A549 treated with AZD9567 at 1 μM for 4 hours (cell line): Measurements from ENCODE around the gene LCN1. TPM values are rescaled to one million over a fixed set of nuclear protein-coding genes. Genes with fewer than 3 reads are reported as not detected.

Experiments
- total RNA-seq: library from RNA; stranded (reverse); fragments of 200-300 nt; extraction: Qiagen RNA extraction; gene quantifications from 5 replicates; pipeline ENCODE4 v1.2.3, GENCODE V29; 2022; ENCODE audit not compliant: insufficient read depth

LCN1 gene
- not detected in 5 replicates for total RNA-seq

DNA sequence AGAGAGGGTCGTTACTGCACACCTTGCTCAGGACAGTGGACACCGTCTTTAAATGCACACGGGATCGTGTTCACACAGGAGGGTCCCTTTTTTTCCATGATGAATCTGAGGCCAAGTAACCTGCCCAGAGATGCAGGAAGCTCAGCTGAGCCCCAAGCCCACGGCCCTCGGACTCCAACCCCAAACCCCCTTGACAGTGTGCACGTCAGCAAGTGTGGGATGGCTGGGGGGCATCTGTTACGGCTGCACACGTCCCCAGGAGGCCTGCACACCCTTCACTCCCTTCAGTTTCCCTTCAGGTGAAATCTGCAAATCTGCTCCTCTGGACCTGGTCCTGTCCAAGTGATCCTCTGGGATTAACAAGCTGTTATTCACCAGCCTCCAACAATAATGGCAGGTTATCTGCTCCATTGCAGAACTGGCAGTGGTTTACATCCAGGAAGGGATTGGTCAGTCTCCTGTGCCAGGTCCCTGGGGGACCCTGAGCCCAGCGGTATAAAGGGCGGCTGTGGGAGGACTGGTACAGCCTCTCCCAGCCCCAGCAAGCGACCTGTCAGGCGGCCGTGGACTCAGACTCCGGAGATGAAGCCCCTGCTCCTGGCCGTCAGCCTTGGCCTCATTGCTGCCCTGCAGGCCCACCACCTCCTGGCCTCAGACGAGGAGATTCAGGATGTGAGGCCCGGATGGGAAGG, at the start of gene LCN1:
TSS of gene LCN1 (plus strand) at position 525 of the 692 bp plus-strand sequence. CDS start at position 583, 58 bp downstream.

DNA sequence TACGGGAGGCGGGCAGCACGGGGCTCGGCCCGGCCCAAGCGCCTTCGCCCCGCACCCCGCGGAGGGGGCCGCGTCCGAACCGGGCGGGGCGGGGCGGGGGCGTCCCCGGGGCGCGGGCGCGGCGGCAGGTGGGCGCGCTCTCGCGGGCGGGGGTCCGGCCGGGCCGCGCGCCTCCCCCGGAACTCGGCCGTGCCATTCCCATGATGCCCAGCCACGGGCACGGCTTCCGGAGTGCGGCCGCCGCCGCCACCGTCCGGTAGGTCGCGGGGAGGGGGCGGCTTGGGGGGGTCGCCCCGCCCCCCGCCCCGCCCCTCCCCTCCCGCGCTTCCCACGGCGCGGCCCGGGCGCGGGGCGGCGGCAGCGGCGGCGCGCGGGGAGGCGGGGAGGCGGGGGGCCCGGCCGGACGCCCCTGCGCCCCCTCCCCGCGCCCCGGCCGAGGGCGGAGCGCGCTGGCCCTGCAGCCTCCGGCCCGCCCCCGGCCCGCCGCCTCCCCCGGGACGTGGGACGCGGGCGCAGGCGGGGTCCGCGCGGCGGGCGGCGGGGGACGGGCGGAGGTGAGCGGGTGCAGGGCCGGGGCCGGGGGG, 41.7 kb upstream of the LCN1 start, which contains the start of gene PPP1R26:
TSS of gene PPP1R26 (plus strand) at position 314 of the 584 bp plus-strand sequence. CDS start 4,729 bp downstream, outside the sequence.

DNA sequence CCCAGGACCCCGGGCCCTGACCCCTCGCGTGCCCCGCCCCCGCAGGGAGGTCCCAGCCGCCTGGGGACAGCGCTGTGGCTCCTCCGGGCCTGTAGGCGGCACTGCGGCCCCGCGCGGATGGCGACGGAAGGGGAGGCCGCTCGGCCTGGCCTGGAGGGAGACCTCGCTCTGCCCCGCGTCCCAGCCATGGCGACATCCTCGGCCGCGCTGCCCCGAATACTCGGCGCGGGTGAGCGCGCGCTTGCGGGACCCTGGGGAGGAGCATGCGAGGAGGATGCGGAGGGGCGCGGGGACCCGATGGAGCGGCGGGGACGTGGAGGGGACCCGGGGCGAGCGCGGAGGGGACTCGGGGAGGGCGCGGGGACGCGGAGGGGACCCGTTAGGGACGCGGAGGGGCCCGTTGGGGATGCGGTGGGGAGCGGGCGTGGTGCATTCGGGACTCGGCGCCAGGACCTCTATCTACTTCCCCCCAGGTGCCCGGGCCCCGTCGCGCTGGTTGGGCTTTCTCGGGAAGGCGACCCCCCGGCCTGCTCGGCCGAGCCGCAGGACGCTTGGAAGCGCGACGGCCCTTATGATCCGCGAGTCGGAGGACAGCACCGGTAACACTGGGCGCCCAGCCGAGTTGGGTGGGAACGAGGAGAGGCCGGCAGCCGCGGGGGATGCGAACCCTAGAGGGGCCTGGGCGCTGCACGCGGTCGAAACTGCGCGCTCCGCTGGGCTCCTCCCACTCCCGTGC, 20.5 kb upstream of the LCN1 start, which contains the start of gene MRPS2:
TSS of gene MRPS2 (plus strand) at position 158 of the 736 bp plus-strand sequence. CDS start at position 187, 29 bp downstream.

DNA sequence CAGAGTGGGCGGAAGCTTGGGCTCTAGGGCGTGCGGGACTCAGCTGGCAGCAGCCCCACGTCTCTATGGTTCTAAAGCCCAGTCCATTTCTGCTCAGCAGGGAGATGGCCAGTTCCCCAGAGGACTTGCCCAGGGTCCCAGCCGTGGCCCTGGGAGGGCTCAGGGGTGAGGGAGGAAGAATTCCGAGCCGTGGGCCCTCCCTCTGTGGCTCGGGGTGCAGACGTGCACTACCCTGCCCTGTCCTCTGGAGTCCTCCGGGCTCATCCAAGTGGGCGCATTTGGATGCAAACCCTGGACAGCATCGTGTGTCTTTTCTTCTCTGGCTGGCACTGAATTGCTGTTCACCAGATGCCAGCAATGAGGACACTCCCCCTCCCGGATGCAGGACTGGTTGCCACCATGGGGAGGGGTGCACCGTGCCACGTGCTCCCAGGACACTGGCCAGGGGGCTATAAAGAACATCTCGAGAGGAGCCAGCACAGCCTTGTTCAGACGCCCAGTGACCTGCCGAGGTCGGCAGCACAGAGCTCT, 24.5 kb downstream of the LCN1 start, which contains the start of gene OBP2A:
TSS of gene OBP2A (plus strand) at position 481 of the 531 bp plus-strand sequence. CDS start 55 bp downstream, outside the sequence.

DNA sequence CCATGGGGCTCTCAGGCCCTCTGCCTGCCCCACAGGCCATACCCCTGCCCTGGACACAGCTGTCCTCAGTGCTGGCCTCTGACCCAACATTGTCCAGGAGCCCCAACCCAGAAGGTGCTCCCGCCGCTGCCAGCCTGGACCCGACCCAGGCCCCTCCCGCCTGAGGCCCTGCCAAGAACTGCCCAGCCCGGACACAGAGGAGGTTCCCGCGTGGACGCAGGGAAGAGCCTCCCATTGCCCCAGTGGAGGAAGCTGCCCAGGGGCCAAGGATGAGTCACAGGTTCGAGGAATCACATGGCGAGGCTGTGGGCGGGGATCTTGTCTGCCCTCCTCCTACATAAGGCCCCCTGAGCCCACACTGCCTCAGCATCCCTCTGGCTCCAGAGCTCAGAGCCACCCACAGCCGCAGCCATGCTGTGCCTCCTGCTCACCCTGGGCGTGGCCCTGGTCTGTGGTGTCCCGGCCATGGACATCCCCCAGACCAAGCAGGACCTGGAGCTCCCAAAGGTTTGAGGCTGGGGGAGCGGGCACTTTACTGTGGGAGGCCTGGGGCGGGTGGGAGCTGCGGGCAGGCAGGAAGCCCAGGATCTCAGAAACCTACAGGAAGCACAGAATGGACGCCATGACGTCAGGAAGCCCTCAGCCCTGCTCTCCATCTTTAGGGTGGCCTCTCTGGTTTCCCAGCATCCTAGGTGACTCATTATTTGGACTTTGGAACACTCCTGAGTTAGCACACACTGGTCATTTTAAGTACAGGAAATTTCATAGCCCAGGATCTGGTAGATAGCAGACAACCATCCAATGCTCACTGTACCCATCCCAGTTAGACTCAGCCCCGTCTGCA, 40.4 kb downstream of the LCN1 start, which contains the start of gene PAEP:
TSS of gene PAEP (plus strand) at position 366 of the 844 bp plus-strand sequence.

Other genes starting within 250 kb of the LCN1 start
- 13.7 to 19.5 TPM (median 18.8 TPM) in 5 replicates for gene PPP1R26, start 41.7 kb upstream of the LCN1 start, total RNA-seq
- 110 to 136 TPM (median 129 TPM) in 5 replicates for gene MRPS2, start 20.8 kb upstream of the LCN1 start, total RNA-seq
- gene OBP2A, start 24.7 kb downstream of the LCN1 start, total RNA-seq, result 0.17 to 0.19 TPM in 2 of 5 replicates, not detected in the others
- 0.36 to 0.54 TPM (median 0.48 TPM) in 4 of 5 replicates, not detected in the other for gene PAEP, start 40.3 kb downstream of the LCN1 start, total RNA-seq
- not detected in 5 replicates for gene GLT6D1, start 118.1 kb downstream of the LCN1 start, total RNA-seq
- gene LCN9, start 141.9 kb downstream of the LCN1 start, total RNA-seq, result not detected in 5 replicates
- gene SOHLH1, start 178.0 kb downstream of the LCN1 start, total RNA-seq, result 0.06 TPM in 1 of 5 replicates, not detected in the others
- gene KCNT1, start 180.7 kb downstream of the LCN1 start, total RNA-seq, result not detected in 5 replicates